Glutamatergic neuron (in vitro differentiated cells): ENCODE data around the gene GSTP1. TPM values are rescaled to one million over a fixed set of nuclear protein-coding genes. Genes with fewer than 3 reads are reported as not detected.

Experiments used
- DNase-seq: peaks from one replicate; pipeline ENCODE4 v3.0.0; 2022
- H3K27ac Mint-ChIP-seq: one replicate; pipeline ENCODE4 v1.8.0; 2020; ENCODE audit warnings: mild to moderate bottlenecking, mixed read lengths, inconsistent platforms; ENCODE audit not compliant: unreplicated experiment
- H3K27me3 Mint-ChIP-seq: one replicate; pipeline ENCODE4 v1.8.0; 2020; ENCODE audit warnings: mild to moderate bottlenecking, moderate library complexity, mixed read lengths, inconsistent platforms; ENCODE audit not compliant: unreplicated experiment
- H3K36me3 Mint-ChIP-seq: one replicate; pipeline ENCODE4 v1.8.0; 2020; ENCODE audit warnings: mild to moderate bottlenecking, mixed read lengths, inconsistent platforms; ENCODE audit not compliant: unreplicated experiment
- H3K4me1 Mint-ChIP-seq: one replicate; pipeline ENCODE4 v1.8.0; 2020; ENCODE audit warnings: mild to moderate bottlenecking, low read depth, mixed read lengths, inconsistent platforms; ENCODE audit not compliant: unreplicated experiment
- H3K4me3 Mint-ChIP-seq: one replicate; pipeline ENCODE4 v1.8.0; 2020; ENCODE audit warnings: mild to moderate bottlenecking, mixed read lengths, inconsistent platforms; ENCODE audit not compliant: unreplicated experiment
- H3K9me3 Mint-ChIP-seq: one replicate; pipeline ENCODE4 v1.8.0; 2020; ENCODE audit warnings: mild to moderate bottlenecking, moderate library complexity, mixed read lengths, inconsistent platforms; ENCODE audit not compliant: unreplicated experiment
- CTCF ChIP-seq: fragments of 200-600 bp; sonication (generic); IDR thresholded peaks from one replicate; pipeline ENCODE4 v1.5.0; 2021; ENCODE audit not compliant: partially characterized antibody, unreplicated experiment
- total RNA-seq: library from RNA; stranded (reverse); fragmentation: NEBNext Ultra II Directional; extraction: Animal tissue kit (Norgen Biotek cat#: 25700); gene quantifications from one replicate; pipeline ENCODE4 v1.2.1, GENCODE V29; 2021; ENCODE audit not compliant: unreplicated experiment

The GSTP1 gene
- total RNA-seq, 1 donor from 2014 or later: 712 TPM

GRCh38 chr11:67611165-67611564 is 27.6 kb downstream of the GSTP1 start:
- Mint-ChIP-seq H3K36me3 (no peaks in the 10 kb centered on the region), H3K9me3 (peaks cover 3% of the 10 kb centered on the region), H3K27ac (no peak overlapping the region), H3K4me1 (no peaks in the 10 kb centered on the region), H3K27me3 (peaks cover 3% of the 10 kb centered on the region), H3K4me3 (no peak overlapping the region)
- no peak for TF ChIP-seq CTCF
- DNase-seq: no peak

GRCh38 chr11:67611704-67612587 is 28.3 kb downstream of the GSTP1 start:
- no peak for DNase-seq
- no peak for TF ChIP-seq CTCF
- Mint-ChIP-seq H3K4me3 (no peak overlapping the region), H3K4me1 (no peaks in the 10 kb centered on the region), H3K27me3 (peaks cover 2% of the 10 kb centered on the region), H3K27ac (no peak overlapping the region), H3K9me3 (peaks cover 3% of the 10 kb centered on the region), H3K36me3 (no peaks in the 10 kb centered on the region)

GRCh38 chr11:67612751-67613150 is 29.1 kb downstream of the GSTP1 start:
- DNase-seq: no peak
- Mint-ChIP-seq H3K27me3 (peaks cover 6% of the 10 kb centered on the region), H3K4me3 (no peak overlapping the region), H3K36me3 (no peaks in the 10 kb centered on the region), H3K27ac (no peak overlapping the region), H3K4me1 (no peaks in the 10 kb centered on the region), H3K9me3 (peaks cover 2% of the 10 kb centered on the region)
- no peak for TF ChIP-seq CTCF

- Mint-ChIP-seq H3K4me1 (no peaks in the 10 kb centered on the region), H3K9me3 (peaks cover 2% of the 10 kb centered on the region), H3K27me3 (peaks cover 6% of the 10 kb centered on the region), H3K27ac (no peak overlapping the region), H3K36me3 (no peaks in the 10 kb centered on the region), H3K4me3 (no peak overlapping the region)
- no peak for DNase-seq
- no peak for TF ChIP-seq CTCF
Observed at GRCh38 chr11:67613313-67613959, 29.8 kb downstream of the GSTP1 start.
